HG03097 (cell line): Measurements from ENCODE around the gene NFE2L3.
"Not testable (repeated sequence)": the region's sequence is repeated elsewhere in the genome, so short reads cannot be mapped to it uniquely, and the experiment has no call there.

Experiments
- ATAC-seq: cut with Tn5 transposase; IDR thresholded peaks from one replicate; pipeline ENCODE4 v1.9.1; 2021; ENCODE audit not compliant: unreplicated experiment, low FRiP score

The NFE2L3 gene

GRCh38 chr7:26185844-26186180 lies 33.8 kb downstream of the NFE2L3 start:
- no peak for ATAC-seq

DNA sequence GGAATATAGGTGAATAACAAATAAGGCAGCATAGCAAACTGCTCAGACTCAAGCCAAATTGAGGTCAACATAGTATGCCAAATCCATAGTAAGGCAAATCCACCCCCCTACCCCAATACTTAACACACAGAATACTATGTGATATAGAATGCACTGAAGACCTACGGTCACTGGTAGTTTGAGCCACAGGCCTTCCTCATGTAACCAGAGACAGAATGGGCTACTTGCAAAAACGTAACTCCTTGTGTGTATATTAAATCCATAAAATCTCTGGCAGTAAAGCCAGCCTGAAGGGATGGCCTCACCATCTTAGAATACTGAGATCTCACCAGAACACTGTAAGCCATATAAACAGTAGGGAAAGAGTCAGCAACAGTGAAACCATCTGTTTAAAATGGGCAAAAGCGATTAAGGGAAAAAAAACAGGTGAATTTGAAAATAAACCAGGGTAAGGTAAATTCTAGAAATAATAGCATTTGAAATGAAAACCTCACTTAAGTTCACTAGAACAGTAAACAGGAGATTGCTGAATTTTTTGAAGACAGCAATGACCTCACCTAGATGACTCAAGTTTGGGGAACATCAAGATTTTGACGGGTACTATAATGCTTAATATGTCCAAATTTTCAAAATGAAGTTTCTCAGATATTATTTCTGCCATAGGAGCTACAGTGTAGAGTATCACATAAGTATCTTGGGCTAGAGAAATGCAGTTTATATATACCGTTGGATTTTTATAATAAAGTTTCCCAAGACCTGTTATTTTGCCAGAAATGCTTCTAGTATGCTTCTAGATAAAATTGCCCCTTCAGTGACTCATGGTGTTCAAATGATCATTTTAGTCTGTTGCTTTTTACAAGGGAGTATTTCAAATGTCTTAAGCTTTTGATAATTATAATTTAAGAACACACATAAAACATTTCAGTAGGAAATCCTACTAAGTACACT lies 34.6 kb downstream of the NFE2L3 start:
- ATAC-seq: no peak

- ATAC-seq: no peak
Measured at GRCh38 chr7:26187380-26188205, 35.6 kb downstream of the NFE2L3 start.

DNA sequence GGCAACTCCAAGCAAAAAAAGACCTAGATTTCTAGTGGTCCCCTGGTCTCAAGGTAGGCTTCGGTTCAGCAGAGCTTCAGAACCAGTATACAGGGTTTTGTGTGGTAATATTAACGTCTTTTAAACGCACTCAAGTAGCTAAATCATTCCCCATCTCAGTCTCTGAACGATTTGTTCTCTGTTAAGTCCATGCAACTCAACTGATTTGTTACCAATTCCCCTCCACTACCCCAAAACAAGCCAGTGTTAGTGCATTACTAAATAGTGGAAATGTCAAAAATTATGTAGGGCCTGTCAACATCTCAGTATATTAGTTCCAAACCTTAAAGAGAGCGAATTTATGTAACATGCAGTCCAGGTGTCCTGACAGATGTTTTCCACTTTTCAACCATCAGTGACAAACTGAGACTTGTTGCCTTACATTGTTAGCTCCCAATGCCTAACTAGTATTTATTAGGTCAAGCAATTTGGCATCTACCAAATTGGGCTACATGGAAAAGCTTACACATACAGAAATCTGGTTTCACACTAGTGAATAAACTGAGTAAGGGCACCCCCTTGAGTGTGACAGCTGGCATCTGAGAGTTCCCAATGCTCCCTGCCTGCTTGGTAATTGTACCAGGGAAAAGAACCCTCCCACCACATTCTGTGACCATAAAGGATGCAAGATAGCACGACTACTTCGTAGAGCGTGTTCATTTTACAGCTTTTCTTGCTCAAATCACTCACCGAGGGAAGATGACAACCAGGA lies 36.4 kb downstream of the NFE2L3 start:
- no peak for ATAC-seq

- no peak for ATAC-seq
Measured at GRCh38 chr7:26188957-26189541, 37.1 kb downstream of the NFE2L3 start.

- ATAC-seq: no peak
Measured at GRCh38 chr7:26189697-26190096, 37.7 kb downstream of the NFE2L3 start.

- no peak for ATAC-seq
Measured at GRCh38 chr7:26190417-26190869, 38.4 kb downstream of the NFE2L3 start.

DNA sequence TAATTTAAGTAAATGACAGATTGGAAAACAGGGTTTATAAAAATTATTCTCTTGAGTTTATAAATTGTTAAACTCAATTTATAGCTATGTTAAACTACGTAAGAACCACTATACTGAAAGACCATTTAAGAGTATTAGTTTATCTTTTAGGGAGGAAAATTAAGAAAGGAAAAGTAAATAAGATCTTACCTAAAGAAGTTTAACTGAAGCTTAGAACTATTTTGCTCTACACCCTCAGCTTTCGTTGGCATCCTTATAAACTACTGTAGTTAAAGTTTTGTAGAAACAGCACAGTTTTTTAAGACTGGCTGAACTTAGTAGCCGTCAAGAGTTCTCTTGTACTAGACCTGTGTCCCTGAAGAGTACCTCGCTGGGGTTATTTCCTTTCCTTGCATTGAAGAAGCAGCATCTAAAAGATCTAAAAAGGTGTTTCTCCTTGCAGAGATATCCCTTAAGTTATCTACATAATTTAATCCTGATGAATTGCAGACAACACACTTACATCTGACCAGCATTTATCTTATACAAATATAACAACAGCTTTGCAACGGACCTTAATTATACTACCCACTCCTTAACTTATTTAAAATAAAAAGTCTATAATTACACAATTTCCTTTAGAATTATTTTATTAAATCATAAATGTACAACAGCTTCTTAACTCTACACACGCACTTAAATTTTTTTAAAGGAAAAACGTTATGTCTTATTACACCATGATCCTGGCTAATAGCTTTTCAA lies 39.4 kb downstream of the NFE2L3 start:
- no peak for ATAC-seq

DNA sequence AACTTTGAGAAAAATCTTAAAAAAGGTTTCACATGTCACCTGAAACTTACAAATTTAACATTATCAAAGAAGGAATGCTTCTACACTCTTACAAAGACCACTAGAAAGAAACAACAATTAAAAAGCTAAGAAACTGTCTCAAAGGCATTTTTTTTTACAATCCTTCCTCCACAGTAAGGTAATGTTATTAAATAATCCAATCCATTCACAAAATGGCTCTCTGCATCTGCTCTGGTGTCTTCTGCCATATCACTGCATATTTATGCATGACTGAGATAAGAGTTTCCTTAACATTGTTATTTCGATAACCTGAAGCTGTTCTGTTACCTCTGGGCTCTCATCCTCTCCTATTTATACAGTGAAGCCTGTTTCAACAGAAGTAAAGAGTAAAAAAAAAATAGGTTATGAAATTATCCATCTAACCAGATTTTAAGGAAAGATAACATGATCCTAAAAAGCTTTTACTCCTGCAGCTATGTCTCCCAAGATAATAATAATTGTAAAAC lies 40.0 kb downstream of the NFE2L3 start:
- no peak for ATAC-seq

- ATAC-seq: no peak
Measured at GRCh38 chr7:26192485-26193087, 40.6 kb downstream of the NFE2L3 start.

GRCh38 chr7:26193432-26194207 lies 41.6 kb downstream of the NFE2L3 start:
- no peak for ATAC-seq

DNA sequence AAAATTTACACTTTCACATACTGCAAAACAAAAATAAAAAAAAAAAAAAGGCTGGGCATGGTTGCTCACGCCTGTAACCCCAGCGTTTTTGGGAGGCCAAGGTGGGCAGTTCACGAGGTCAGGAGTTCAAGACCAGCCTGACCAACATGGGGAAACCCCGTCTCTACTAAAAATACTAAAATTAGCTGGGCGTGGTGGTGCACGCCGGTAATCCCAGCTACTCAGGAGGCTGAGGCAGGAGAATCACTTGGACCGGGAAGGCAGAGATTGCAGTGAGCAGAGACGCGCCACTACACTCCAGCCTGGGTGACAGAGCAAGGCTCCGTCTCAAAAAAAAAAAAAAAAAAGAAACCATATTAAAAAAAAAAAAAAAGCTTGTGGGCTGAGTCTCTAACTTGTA lies 42.8 kb downstream of the NFE2L3 start:
- not testable (repeated sequence) for ATAC-seq

GRCh38 chr7:26195182-26195581 lies 43.2 kb downstream of the NFE2L3 start:
- no peak for ATAC-seq

GRCh38 chr7:26195867-26196657 lies 44.1 kb downstream of the NFE2L3 start:
- no peak for ATAC-seq

DNA sequence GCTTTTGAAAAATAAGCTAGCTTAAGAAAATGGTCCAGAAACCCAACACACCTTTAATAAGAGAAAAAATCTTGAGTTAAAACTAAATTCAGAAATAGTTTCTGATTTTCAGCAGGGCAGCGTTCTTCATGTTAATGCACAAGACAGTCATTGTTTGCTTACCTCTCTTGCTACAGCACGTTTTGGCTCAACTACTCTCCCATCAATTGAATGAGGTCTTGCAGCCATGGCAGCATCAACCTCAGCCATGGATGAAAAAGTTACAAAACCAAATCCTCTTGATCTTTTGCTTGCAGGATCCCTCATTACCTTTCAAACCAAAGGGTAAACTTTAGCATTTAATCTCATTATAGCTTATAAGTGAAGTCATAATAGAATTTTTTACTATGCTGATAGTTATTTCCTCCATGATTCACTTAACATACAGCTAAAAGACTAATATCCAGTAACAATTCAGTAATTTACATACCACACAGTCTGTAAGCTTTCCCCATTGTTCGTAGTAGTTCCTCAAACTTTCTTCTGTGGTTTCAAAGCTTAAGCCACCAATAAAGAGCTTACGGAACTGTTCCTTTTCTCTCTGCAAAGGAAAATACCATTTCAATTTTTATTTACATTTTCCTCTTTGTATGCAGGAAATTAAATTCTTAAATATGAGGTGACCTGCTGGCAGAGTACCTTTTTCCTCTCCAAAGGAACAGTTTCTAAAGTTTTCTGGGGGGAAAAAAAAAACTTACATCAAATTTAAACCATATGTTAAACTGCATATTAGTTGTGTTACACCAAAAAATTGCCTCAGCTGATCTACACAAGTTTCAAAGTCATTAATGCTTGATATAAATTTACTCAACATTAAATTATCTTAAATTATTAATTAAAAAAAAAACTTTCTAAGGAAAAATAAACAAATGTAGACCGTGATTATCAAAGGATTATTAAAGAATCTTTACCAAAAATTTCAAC lies 45.4 kb downstream of the NFE2L3 start:
- no peak for ATAC-seq

GRCh38 chr7:26198133-26198780 lies 46.3 kb downstream of the NFE2L3 start:
- ATAC-seq: no peak
